RWPE1 (cell line): Measurements from ENCODE around the gene SLC26A1.
A peak's percentile ranks its signal among the peaks of the same experiment; 100 is the strongest.

Source experiments
- CTCF ChIA-PET: fragments of 350-600 bp; sonication (Branson Sonifier 250); formaldehyde crosslinking; extraction: SDS; loops from one replicate; lab custom pipeline; 2021; lab: Yijun Ruan, JAX
- POLR2A ChIA-PET: fragments of 400-600 bp; formaldehyde crosslinking; extraction: SDS; loops from one replicate; lab custom pipeline; 2020; ENCODE audit warnings: antibody characterized with exemption; ENCODE audit not compliant: low non-redundant PET; lab: Yijun Ruan, JAX
- DNase-seq: peaks from one replicate; pipeline ENCODE4 v3.0.0; 2012; ENCODE audit warnings: low spot score
- H3K27ac ChIP-seq: fragments of 450-650 bp; 2 replicates; pipeline ENCODE4 v1.5.1; 2017
- TF ChIP-seq, protein P1 (sequence below): fragments of 450-650 bp; conservative IDR thresholded peaks from 2 replicates; pipeline ENCODE4 v1.5.1; 2017; ENCODE audit warnings: low read depth, mild to moderate bottlenecking

SLC26A1 gene

DNA sequence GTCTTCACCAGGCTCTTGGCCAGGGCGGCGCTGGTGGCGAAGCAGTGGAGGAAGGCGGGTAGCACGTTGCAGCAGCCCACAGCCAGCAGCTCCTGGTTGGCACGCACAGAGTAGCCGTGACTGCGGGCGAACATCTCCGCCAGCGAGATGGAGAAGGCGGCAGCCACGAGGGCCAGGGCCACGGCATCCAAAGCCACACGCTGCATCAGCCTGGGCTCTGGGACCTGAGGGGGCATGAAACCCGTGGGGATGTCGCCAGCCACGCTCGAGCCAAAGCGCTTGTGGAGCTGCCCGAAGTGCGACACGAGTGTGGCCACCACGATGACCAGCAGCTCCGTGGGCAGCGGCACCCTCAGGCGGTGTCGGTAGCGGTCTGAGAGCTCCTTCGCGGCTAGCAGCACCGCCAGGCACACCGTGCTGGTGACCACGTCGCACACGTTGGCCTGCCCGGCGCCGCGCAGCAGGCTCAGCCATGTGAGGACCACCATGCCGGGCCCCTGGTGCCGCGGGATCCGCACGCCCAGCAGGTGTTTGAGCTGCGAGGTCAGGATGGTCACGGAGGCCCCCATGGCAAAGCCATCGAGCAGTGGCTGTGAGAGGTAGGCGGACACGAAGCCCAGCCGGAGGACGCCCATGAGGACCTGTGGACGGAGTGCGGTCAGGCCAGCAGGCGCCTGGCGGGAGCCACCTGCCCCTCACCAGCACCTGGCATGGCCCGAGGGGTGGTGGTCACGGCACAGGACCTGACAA is 3.3 kb downstream of the SLC26A1 start:
- no peak for DNase-seq
- H3K27ac ChIP-seq, result no peak overlapping the region
- TF ChIP-seq, protein P1, sequence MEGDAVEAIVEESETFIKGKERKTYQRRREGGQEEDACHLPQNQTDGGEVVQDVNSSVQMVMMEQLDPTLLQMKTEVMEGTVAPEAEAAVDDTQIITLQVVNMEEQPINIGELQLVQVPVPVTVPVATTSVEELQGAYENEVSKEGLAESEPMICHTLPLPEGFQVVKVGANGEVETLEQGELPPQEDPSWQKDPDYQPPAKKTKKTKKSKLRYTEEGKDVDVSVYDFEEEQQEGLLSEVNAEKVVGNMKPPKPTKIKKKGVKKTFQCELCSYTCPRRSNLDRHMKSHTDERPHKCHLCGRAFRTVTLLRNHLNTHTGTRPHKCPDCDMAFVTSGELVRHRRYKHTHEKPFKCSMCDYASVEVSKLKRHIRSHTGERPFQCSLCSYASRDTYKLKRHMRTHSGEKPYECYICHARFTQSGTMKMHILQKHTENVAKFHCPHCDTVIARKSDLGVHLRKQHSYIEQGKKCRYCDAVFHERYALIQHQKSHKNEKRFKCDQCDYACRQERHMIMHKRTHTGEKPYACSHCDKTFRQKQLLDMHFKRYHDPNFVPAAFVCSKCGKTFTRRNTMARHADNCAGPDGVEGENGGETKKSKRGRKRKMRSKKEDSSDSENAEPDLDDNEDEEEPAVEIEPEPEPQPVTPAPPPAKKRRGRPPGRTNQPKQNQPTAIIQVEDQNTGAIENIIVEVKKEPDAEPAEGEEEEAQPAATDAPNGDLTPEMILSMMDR, result no peak
- CTCF ChIA-PET, result no interaction called here
- POLR2A ChIA-PET, result no interaction called here

- ChIA-PET POLR2A (no interaction called here), CTCF (no interaction called here)
Observed at GRCh38 chr4:988726-989721, 4.2 kb downstream of the SLC26A1 start.

GRCh38 chr4:987624-988513 is 5.3 kb downstream of the SLC26A1 start:
- TF ChIP-seq, protein P1, result no peak
- no peak for DNase-seq
- ChIA-PET CTCF (no interaction called here), POLR2A (interaction anchor here (0.5 kb wide), 1 partner anchor 1182 kb away, joined by 3 read pairs; no protein-coding TSS in a partner anchor)
- H3K27ac ChIP-seq, result peak overlapping the region; percentile 79

More at GRCh38 chr4:988726-989721, 4.2 kb downstream of the SLC26A1 start:
- no peak for DNase-seq
- TF ChIP-seq, protein P1, result no peak
- peak overlapping the region; percentile 79; the same call in 1 of the 2 replicates for H3K27ac ChIP-seq

- CTCF ChIA-PET, result interaction anchor here (0.6 kb wide), 1 partner anchor 346 kb away, joined by 5 read pairs; no protein-coding TSS in a partner anchor
- H3K27ac ChIP-seq, result peak within 1 kb of the TSS; percentile 79
- TF ChIP-seq, protein P1, result peak; percentile 75
- DNase-seq, result peak; percentile 73
- POLR2A ChIA-PET, result interaction anchor here (0.5 kb wide), 1 partner anchor 1183 kb away, joined by 3 read pairs; no protein-coding TSS in a partner anchor
Observed at GRCh38 chr4:986879-987623, 6.2 kb downstream of the SLC26A1 start, which contains the start of gene IDUA. Gene IDUA, plus strand, starts transcription at chr4:987044. Its CDS starts 41 bp downstream, at chr4:987085.

DNA sequence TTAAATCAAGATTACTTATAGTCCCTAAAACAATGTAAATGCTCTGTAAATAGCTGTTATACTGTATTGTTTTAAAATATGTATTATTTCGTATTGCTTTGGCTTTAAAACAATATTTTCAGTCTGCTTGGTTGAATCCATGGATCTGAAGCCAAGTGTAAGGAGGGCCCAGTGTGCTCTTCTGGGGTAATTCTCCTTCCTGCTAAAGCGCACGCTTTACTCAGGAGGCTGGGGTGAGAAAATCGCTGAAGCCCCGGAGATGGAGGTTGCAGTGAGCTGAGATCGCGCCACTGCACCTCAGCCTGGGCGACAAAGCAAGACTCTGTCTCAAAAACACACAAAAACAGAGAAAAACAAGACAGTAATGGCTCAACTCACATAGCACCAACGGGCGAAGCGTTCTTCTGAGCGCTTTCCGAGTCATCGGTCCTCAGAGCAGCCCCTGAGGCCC is 6.8 kb downstream of the SLC26A1 start:
- CTCF ChIA-PET, result interaction anchor here (0.6 kb wide), 1 partner anchor 346 kb away, joined by 5 read pairs; no protein-coding TSS in a partner anchor

More for the DNA sequence above, 6.8 kb downstream of the SLC26A1 start:
- POLR2A ChIA-PET, result no interaction called here
- H3K27ac ChIP-seq, result peak overlapping the region; percentile 79
- DNase-seq, result no peak
- TF ChIP-seq, protein P1, result no peak
